Activated T-helper 1 cell treated with anti-CD3 and anti-CD28 coated beads, Interleukin-12 subunit alpha, Interleukin-12 subunit beta, Interleukin-2, Interleukin-4 antibody, amounts not matched to agents 30 ng/mL and 10 ng/mL and 1 ng/mL, durations not matched to agents 14 hours and 24 hours and 36 hours (primary cell): ENCODE data around the gene RIPOR2. TPM values are rescaled to one million over a fixed set of nuclear protein-coding genes. Genes with fewer than 3 reads are reported as not detected.
A peak's percentile ranks its signal among the peaks of the same experiment; 100 is the strongest.
"Not testable (repeated sequence)": the region's sequence is repeated elsewhere in the genome, so short reads cannot be mapped to it uniquely, and the experiment has no call there.

Experiments
- DNase-seq: peaks from one replicate; pipeline ENCODE4 v3.0.0; 2021; ENCODE audit warnings: low spot score
- H3K27ac Mint-ChIP-seq: one replicate; pipeline ENCODE4 v1.8.0; 2021; ENCODE audit warnings: mild to moderate bottlenecking, mixed read lengths
- H3K27me3 Mint-ChIP-seq: one replicate; pipeline ENCODE4 v1.8.0; 2022; ENCODE audit warnings: mild to moderate bottlenecking, moderate library complexity, mixed read lengths; ENCODE audit not compliant: insufficient read depth
- H3K36me3 Mint-ChIP-seq: one replicate; pipeline ENCODE4 v1.8.0; 2021; ENCODE audit warnings: low read depth, mixed read lengths
- H3K4me1 Mint-ChIP-seq: one replicate; pipeline ENCODE4 v1.8.0; 2021; ENCODE audit warnings: low read depth, mixed read lengths
- H3K4me3 Mint-ChIP-seq: one replicate; pipeline ENCODE4 v1.8.0; 2021; ENCODE audit warnings: mild to moderate bottlenecking, moderate library complexity, mixed read lengths
- H3K9me3 Mint-ChIP-seq: one replicate; pipeline ENCODE4 v1.8.0; 2021; ENCODE audit warnings: mixed read lengths
- intact Hi-C: fragments of 100-400 bp; cut with micrococcal nuclease; formaldehyde crosslinking; loops from one replicate; pipeline ENCODE4 v1.15.1; 2024
- total RNA-seq: library from RNA; stranded (reverse); gene quantifications from 2 replicates; pipeline ENCODE4 v1.2.3, GENCODE V29; 2022

RIPOR2 gene
- total RNA-seq, 1 donor from 2014 or later, result 30.8 TPM

GRCh38 chr6:24919056-24919892 is 16.5 kb downstream of the RIPOR2 start:
- H3K9me3 Mint-ChIP-seq, result no peaks in the 10 kb centered on the region

GRCh38 chr6:24918641-24919055 is 17.1 kb downstream of the RIPOR2 start:
- intact Hi-C loops, result loop anchor here (1.0 kb wide), 1 partner anchor 7 kb away; no protein-coding TSS in a partner anchor
- Mint-ChIP-seq H3K4me1 (peaks cover 80% of the 10 kb centered on the region), H3K36me3 (peaks cover 21% of the 10 kb centered on the region), H3K4me3 (peak overlapping the region; percentile 67), H3K9me3 (no peaks in the 10 kb centered on the region), H3K27ac (peak overlapping the region; percentile 77), H3K27me3 (no peaks in the 10 kb centered on the region)
- DNase-seq, result no peak

More at GRCh38 chr6:24919056-24919892, 16.5 kb downstream of the RIPOR2 start:
- DNase-seq, result no peak
- intact Hi-C loops, result loop anchor here (1.0 kb wide), 1 partner anchor 8 kb away; no protein-coding TSS in a partner anchor
- peaks cover 25% of the 10 kb centered on the region for H3K36me3 Mint-ChIP-seq
- H3K27ac Mint-ChIP-seq, result peak overlapping the region; percentile 77
- peaks cover 82% of the 10 kb centered on the region for H3K4me1 Mint-ChIP-seq
- H3K27me3 Mint-ChIP-seq, result no peaks in the 10 kb centered on the region
- peak overlapping the region; percentile 67 for H3K4me3 Mint-ChIP-seq

GRCh38 chr6:24916496-24916895 is 19.3 kb downstream of the RIPOR2 start:
- Mint-ChIP-seq H3K9me3 (no peaks in the 10 kb centered on the region), H3K4me3 (no peak overlapping the region), H3K4me1 (peaks cover 89% of the 10 kb centered on the region), H3K36me3 (peaks cover 25% of the 10 kb centered on the region), H3K27me3 (no peaks in the 10 kb centered on the region), H3K27ac (peak overlapping the region; percentile 69)
- no peak for DNase-seq
- intact Hi-C loops, result no loop called here

GRCh38 chr6:24915641-24916040 is 20.1 kb downstream of the RIPOR2 start:
- Mint-ChIP-seq H3K27ac (peak overlapping the region; percentile 58), H3K36me3 (peaks cover 26% of the 10 kb centered on the region), H3K9me3 (no peaks in the 10 kb centered on the region), H3K27me3 (no peaks in the 10 kb centered on the region), H3K4me3 (no peak overlapping the region), H3K4me1 (peaks cover 86% of the 10 kb centered on the region)
- intact Hi-C loops, result no loop called here
- no peak for DNase-seq

GRCh38 chr6:24914082-24914481 is 21.7 kb downstream of the RIPOR2 start:
- intact Hi-C loops, result not testable (repeated sequence)

GRCh38 chr6:24911796-24912382 is 23.9 kb downstream of the RIPOR2 start:
- peak overlapping the region; percentile 89 for H3K4me3 Mint-ChIP-seq
- intact Hi-C loops, result loop anchor here (1.0 kb wide), 2 partner anchors 7 to 54 kb away; no protein-coding TSS in a partner anchor
- peak overlapping the region; percentile 94 for H3K27ac Mint-ChIP-seq
- H3K36me3 Mint-ChIP-seq, result peaks cover 29% of the 10 kb centered on the region
- H3K4me1 Mint-ChIP-seq, result peaks cover 93% of the 10 kb centered on the region
- no peaks in the 10 kb centered on the region for H3K27me3 Mint-ChIP-seq
- no peak for DNase-seq
- H3K9me3 Mint-ChIP-seq, result no peaks in the 10 kb centered on the region

More at GRCh38 chr6:24914082-24914481, 21.7 kb downstream of the RIPOR2 start:
- H3K27ac Mint-ChIP-seq, result peak overlapping the region; percentile 32
- H3K27me3 Mint-ChIP-seq, H3K9me3 Mint-ChIP-seq, DNase-seq: not testable (repeated sequence)
- H3K36me3 Mint-ChIP-seq, result peaks cover 31% of the 10 kb centered on the region
- H3K4me3 Mint-ChIP-seq, result peak overlapping the region; percentile 13
- peaks cover 86% of the 10 kb centered on the region for H3K4me1 Mint-ChIP-seq

- no peaks in the 10 kb centered on the region for H3K9me3 Mint-ChIP-seq
- peaks cover 91% of the 10 kb centered on the region for H3K4me1 Mint-ChIP-seq
- H3K36me3 Mint-ChIP-seq, result peaks cover 26% of the 10 kb centered on the region
- intact Hi-C loops, result loop anchor here (1.0 kb wide), 2 partner anchors 8 to 53 kb away; no protein-coding TSS in a partner anchor
- H3K27ac Mint-ChIP-seq, result peak overlapping the region; percentile 94
- H3K27me3 Mint-ChIP-seq, result no peaks in the 10 kb centered on the region
- peak overlapping the region; percentile 89 for H3K4me3 Mint-ChIP-seq
- DNase-seq, result peak; percentile 29
These were observed 24.6 kb downstream of the RIPOR2 start for GRCh38 chr6:24910961-24911725.

GRCh38 chr6:24910331-24910960 is 25.3 kb downstream of the RIPOR2 start:
- H3K36me3 Mint-ChIP-seq, result peaks cover 27% of the 10 kb centered on the region
- no peaks in the 10 kb centered on the region for H3K27me3 Mint-ChIP-seq
- peak overlapping the region; percentile 89 for H3K4me3 Mint-ChIP-seq
- no peak for DNase-seq
- intact Hi-C loops, result no loop called here
- H3K9me3 Mint-ChIP-seq, result no peaks in the 10 kb centered on the region
- peak overlapping the region; percentile 93 for H3K27ac Mint-ChIP-seq
- peaks cover 89% of the 10 kb centered on the region for H3K4me1 Mint-ChIP-seq

- H3K27me3 Mint-ChIP-seq, result no peaks in the 10 kb centered on the region
- no peaks in the 10 kb centered on the region for H3K9me3 Mint-ChIP-seq
- H3K27ac Mint-ChIP-seq, result peak overlapping the region; percentile 93
- peak overlapping the region; percentile 89 for H3K4me3 Mint-ChIP-seq
- DNase-seq, result no peak
- peaks cover 84% of the 10 kb centered on the region for H3K4me1 Mint-ChIP-seq
- peaks cover 29% of the 10 kb centered on the region for H3K36me3 Mint-ChIP-seq
- intact Hi-C loops, result loop anchor here (1.0 to 2.0 kb wide), 2 partner anchors 23 to 26 kb away; no protein-coding TSS in a partner anchor
These were observed 26.2 kb downstream of the RIPOR2 start for GRCh38 chr6:24909241-24910216.

GRCh38 chr6:24908650-24909035 is 27.1 kb downstream of the RIPOR2 start:
- peaks cover 77% of the 10 kb centered on the region for H3K4me1 Mint-ChIP-seq
- DNase-seq, result no peak
- no peaks in the 10 kb centered on the region for H3K9me3 Mint-ChIP-seq
- H3K27me3 Mint-ChIP-seq, result no peaks in the 10 kb centered on the region
- H3K36me3 Mint-ChIP-seq, result peaks cover 38% of the 10 kb centered on the region
- peak overlapping the region; percentile 93 for H3K27ac Mint-ChIP-seq
- H3K4me3 Mint-ChIP-seq, result peak overlapping the region; percentile 89
- intact Hi-C loops, result loop anchor here (1.0 to 2.0 kb wide), 4 partner anchors 8 to 25 kb away; no protein-coding TSS in a partner anchor

- no peak for DNase-seq
- H3K27ac Mint-ChIP-seq, result peak overlapping the region; percentile 93
- peak overlapping the region; percentile 89 for H3K4me3 Mint-ChIP-seq
- no peaks in the 10 kb centered on the region for H3K27me3 Mint-ChIP-seq
- H3K36me3 Mint-ChIP-seq, result peaks cover 41% of the 10 kb centered on the region
- H3K9me3 Mint-ChIP-seq, result peaks cover 1% of the 10 kb centered on the region
- intact Hi-C loops, result loop anchor here (1.0 to 2.0 kb wide), 3 partner anchors 8 to 25 kb away; no protein-coding TSS in a partner anchor
- H3K4me1 Mint-ChIP-seq, result peaks cover 73% of the 10 kb centered on the region
These were observed 27.7 kb downstream of the RIPOR2 start for GRCh38 chr6:24907919-24908649.
